Activated gamma-delta T cell treated with Interleukin-2 at 50 U/mL for 16 hours (primary cell): ENCODE data around the gene ATP9B.
A peak's percentile ranks its signal among the peaks of the same experiment; 100 is the strongest.

Source experiments
- DNase-seq: peaks from one replicate; pipeline ENCODE4 v3.0.0-alpha.2; 2020

The ATP9B gene

GRCh38 chr18:79068937-79069716 is at the start of gene ATP9B:
TSS of gene ATP9B (plus strand) at chr18:79069394. CDS start at chr18:79069411, 17 bp downstream.
- DNase-seq: peak; percentile 95

GRCh38 chr18:79019881-79020280 is 49.3 kb upstream of the ATP9B start:
- no peak for DNase-seq

GRCh38 chr18:79022603-79023002 is 46.6 kb upstream of the ATP9B start:
- no peak for DNase-seq

GRCh38 chr18:79026491-79026890 is 42.7 kb upstream of the ATP9B start:
- DNase-seq: no peak

- no peak for DNase-seq
These were observed 38.5 kb upstream of the ATP9B start for GRCh38 chr18:79030680-79031079.

GRCh38 chr18:79042276-79042675 is 26.9 kb upstream of the ATP9B start:
- DNase-seq: no peak

GRCh38 chr18:79043288-79043687 is 25.9 kb upstream of the ATP9B start:
- DNase-seq: no peak

- DNase-seq: no peak
These were observed 22.7 kb upstream of the ATP9B start for GRCh38 chr18:79046522-79046921.

GRCh38 chr18:79047556-79048244 is 21.5 kb upstream of the ATP9B start:
- no peak for DNase-seq

- DNase-seq: no peak
These were observed 21.0 kb upstream of the ATP9B start for GRCh38 chr18:79048245-79048632.

GRCh38 chr18:79049506-79049905 is 19.7 kb upstream of the ATP9B start:
- no peak for DNase-seq

- DNase-seq: no peak
These were observed 19.2 kb upstream of the ATP9B start for GRCh38 chr18:79050005-79050404.

- no peak for DNase-seq
These were observed 12.3 kb upstream of the ATP9B start for GRCh38 chr18:79056827-79057367.

- no peak for DNase-seq
These were observed 11.2 kb upstream of the ATP9B start for GRCh38 chr18:79058007-79058406.

GRCh38 chr18:79062806-79063205 is 6.4 kb upstream of the ATP9B start:
- no peak for DNase-seq

- DNase-seq: no peak
These were observed 5.0 kb upstream of the ATP9B start for GRCh38 chr18:79064228-79064627.

GRCh38 chr18:79065802-79066201 is 3.4 kb upstream of the ATP9B start:
- no peak for DNase-seq

- DNase-seq: no peak
These were observed 1.6 kb upstream of the ATP9B start for GRCh38 chr18:79067611-79068010.

GRCh38 chr18:79068341-79068936 is 755 bp upstream of the ATP9B start:
- DNase-seq: no peak

- DNase-seq: no peak
These were observed 540 bp downstream of the ATP9B start for GRCh38 chr18:79069717-79070151.

GRCh38 chr18:79070486-79070885 is 1.3 kb downstream of the ATP9B start:
- no peak for DNase-seq

- no peak for DNase-seq
These were observed 1.8 kb downstream of the ATP9B start for GRCh38 chr18:79071037-79071436.

GRCh38 chr18:79071503-79072210 is 2.5 kb downstream of the ATP9B start:
- DNase-seq: no peak
